Stimulated activated CD4-positive, alpha-beta T cell treated with anti-CD3 and anti-CD28 coated beads, Interleukin-12 subunit alpha, Interleukin-12 subunit beta, amount 100 ng/mL, for 48 hours (primary cell): ENCODE measurements around the gene PLEKHS1.
"Not testable (repeated sequence)": the region's sequence is repeated elsewhere in the genome, so short reads cannot be mapped to it uniquely, and the experiment has no call there.

Source experiments
- DNase-seq, 3 donors: peaks; one replicate each; pipeline ENCODE4 v3.0.0-alpha.2; 2020; ENCODE audit warnings: low read depth in 2 of 3, low spot score in 1 of 3

PLEKHS1 gene

GRCh38 chr10:113739577-113739976, 11.9 kb upstream of the PLEKHS1 start:
- no peak for DNase-seq

GRCh38 chr10:113740850-113741249, 10.6 kb upstream of the PLEKHS1 start:
- DNase-seq: no peak

GRCh38 chr10:113742466-113742865, 9.0 kb upstream of the PLEKHS1 start:
- no peak for DNase-seq

- no peak for DNase-seq
Observed at GRCh38 chr10:113743594-113743993, 7.9 kb upstream of the PLEKHS1 start.

- DNase-seq: no peak
Observed at GRCh38 chr10:113745374-113745773, 6.1 kb upstream of the PLEKHS1 start.

- DNase-seq: no peak
Observed at GRCh38 chr10:113746217-113746957, 5.1 kb upstream of the PLEKHS1 start.

- DNase-seq: no peak
Observed at GRCh38 chr10:113752553-113752952, 1.1 kb downstream of the PLEKHS1 start.

GRCh38 chr10:113753020-113753692, 1.7 kb downstream of the PLEKHS1 start:
- DNase-seq: no peak

GRCh38 chr10:113754125-113754524, 2.6 kb downstream of the PLEKHS1 start:
- no peak for DNase-seq

- no peak for DNase-seq
Observed at GRCh38 chr10:113754768-113755167, 3.3 kb downstream of the PLEKHS1 start.

- DNase-seq: no peak
Observed at GRCh38 chr10:113756940-113757543, 5.6 kb downstream of the PLEKHS1 start.

GRCh38 chr10:113762083-113762482, 10.6 kb downstream of the PLEKHS1 start:
- no peak for DNase-seq

- DNase-seq: no peak
Observed at GRCh38 chr10:113764582-113764981, 13.1 kb downstream of the PLEKHS1 start.

- DNase-seq: no peak
Observed at GRCh38 chr10:113765910-113766309, 14.4 kb downstream of the PLEKHS1 start.

GRCh38 chr10:113767222-113767621, 15.7 kb downstream of the PLEKHS1 start:
- DNase-seq: no peak

GRCh38 chr10:113770346-113770745, 18.9 kb downstream of the PLEKHS1 start:
- no peak for DNase-seq

GRCh38 chr10:113771131-113771530, 19.6 kb downstream of the PLEKHS1 start:
- DNase-seq: not testable (repeated sequence)

- no peak for DNase-seq
Observed at GRCh38 chr10:113775686-113776294, 24.3 kb downstream of the PLEKHS1 start.

- no peak for DNase-seq
Observed at GRCh38 chr10:113776553-113776952, 25.1 kb downstream of the PLEKHS1 start.

GRCh38 chr10:113780681-113781250, 29.3 kb downstream of the PLEKHS1 start:
- no peak for DNase-seq

GRCh38 chr10:113782367-113782766, 30.9 kb downstream of the PLEKHS1 start:
- DNase-seq: no peak
